OCI-LY7 (cell line): ENCODE results near the gene LIPF. TPM values are rescaled to one million over a fixed set of nuclear protein-coding genes. Genes with fewer than 3 reads are reported as not detected.

Experiments used
- BruUV-seq: library from RNA; stranded (reverse); fragments of 400-500 nt; replicated peaks from 2 replicates; lab custom pipeline; 2021; lab: Mats Ljungman, UMichigan
- CTCF ChIA-PET: fragments of 300-600 bp; sonication (Branson Sonifier 250); formaldehyde crosslinking; loops from one replicate; lab custom pipeline; 2022; ENCODE audit warnings: antibody characterized with exemption; ENCODE audit not compliant: unreplicated experiment; lab: Charles Lee
- POLR2A ChIA-PET: fragments of 300-600 bp; sonication (Branson Sonifier 250); formaldehyde crosslinking; loops from one replicate; lab custom pipeline; 2022; ENCODE audit warnings: antibody characterized with exemption; lab: Charles Lee
- DNase-seq: peaks from one replicate; pipeline ENCODE4 v3.0.0-alpha.2; 2015; ENCODE audit warnings: low spot score
- H2AFZ ChIP-seq: fragments of 200-600 bp; sonication (generic), shearing (Covaris generic); 2 replicates; pipeline ENCODE4 v1.6.1; 2014; ENCODE audit warnings: mild to moderate bottlenecking, antibody characterized with exemption, low read length, moderate library complexity
- H3K27ac ChIP-seq: fragments of 200-600 bp; sonication (generic); 2 replicates; pipeline ENCODE4 v1.5.1; 2014; ENCODE audit warnings: mixed run types, low read depth, mild to moderate bottlenecking, moderate library complexity, low read length, inconsistent platforms; ENCODE audit not compliant: poor library complexity, severe bottlenecking
- H3K36me3 ChIP-seq: fragments of 200-600 bp; sonication (generic); 2 replicates; pipeline ENCODE4 v1.6.1; 2014; ENCODE audit warnings: mild to moderate bottlenecking, antibody characterized with exemption, low read length, moderate library complexity, mixed read lengths; ENCODE audit not compliant: insufficient read depth
- H3K4me1 ChIP-seq: fragments of 200-600 bp; sonication (generic); 2 replicates; pipeline ENCODE4 v1.5.1; 2014; ENCODE audit warnings: mild to moderate bottlenecking, low read length; ENCODE audit not compliant: insufficient read depth, poor library complexity, severe bottlenecking
- H3K4me2 ChIP-seq: fragments of 200-600 bp; sonication (generic); 2 replicates; pipeline ENCODE4 v1.6.1; 2014; ENCODE audit warnings: mild to moderate bottlenecking, low read length
- H3K4me3 ChIP-seq: fragments of 200-600 bp; sonication (generic); 2 replicates; pipeline ENCODE4 v1.5.1; 2014; ENCODE audit warnings: mild to moderate bottlenecking, low read depth, low read length; ENCODE audit not compliant: poor library complexity, severe bottlenecking
- H3K79me2 ChIP-seq: fragments of 200-600 bp; sonication (generic); 2 replicates; pipeline ENCODE4 v1.6.1; 2016; ENCODE audit warnings: low read depth, mild to moderate bottlenecking, low read length, moderate library complexity, mixed read lengths; ENCODE audit not compliant: insufficient read depth
- H3K9me2 ChIP-seq: fragments of 200-600 bp; sonication (generic); 2 replicates; pipeline ENCODE4 v1.6.1; 2016; ENCODE audit warnings: mild to moderate bottlenecking, low read length, mixed read lengths; ENCODE audit not compliant: insufficient read depth
- H3K9me3 ChIP-seq: fragments of 200-600 bp; sonication (generic); 2 replicates; pipeline ENCODE4 v1.6.1; 2014; ENCODE audit warnings: mild to moderate bottlenecking, mixed run types, low read length, mixed read lengths
- H4K20me1 ChIP-seq: fragments of 200-600 bp; sonication (generic); 2 replicates; pipeline ENCODE4 v1.6.1; 2014; ENCODE audit warnings: mild to moderate bottlenecking, antibody characterized with exemption, low read length, moderate library complexity, mixed read lengths; ENCODE audit not compliant: insufficient read depth
- CTCF ChIP-seq: fragments of 200-600 bp; sonication (generic); conservative IDR thresholded peaks from 2 replicates; pipeline ENCODE4 v1.5.1; 2014; ENCODE audit warnings: mild to moderate bottlenecking, antibody characterized with exemption, low read length, moderate library complexity, mixed read lengths
- EZH2phosphoT487 ChIP-seq: fragments of 200-600 bp; sonication (generic); IDR thresholded peaks from 2 replicates; pipeline ENCODE4 v1.6.1; 2018; ENCODE audit warnings: low read depth, borderline replicate concordance, mild to moderate bottlenecking, mixed run types, antibody characterized with exemption, low read length, moderate library complexity, mixed read lengths
- intact Hi-C: fragments of 100-400 bp; cut with micrococcal nuclease; formaldehyde crosslinking; loops from one replicate; pipeline ENCODE4 v1.10.0; 2022; ENCODE audit not compliant: unreplicated experiment
- total RNA-seq, 2 experiments: library from RNA; depleted of rRNA in 1 of 2; stranded (reverse); fragments of >200 nt in 1 of 2; shearing (Covaris generic) in 1 of 2; gene quantifications; 2 replicates each; pipeline ENCODE4 v1.2.3, GENCODE V29; 2014 to 2022

LIPF gene
- total RNA-seq, 2 experiments from 2014 or later: not detected

GRCh38 chr10:88689366-88689765 is 25.1 kb downstream of the LIPF start:
- Histone ChIP-seq H4K20me1 (no peaks in the 10 kb centered on the region), H3K4me2 (no peak overlapping the region), H3K9me3 (no peaks in the 10 kb centered on the region), H3K79me2 (no peaks in the 10 kb centered on the region), H3K4me3 (no peak overlapping the region), H2AFZ (no peak overlapping the region), H3K27ac (no peak overlapping the region), H3K4me1 (no peaks in the 10 kb centered on the region), H3K36me3 (no peaks in the 10 kb centered on the region), H3K9me2 (no peaks in the 10 kb centered on the region)
- TF ChIP-seq CTCF (no peak), EZH2phosphoT487 (no peak)
- BruUV-seq: no TSS peak
- DNase-seq: no peak
- intact Hi-C loops: no loop called here
- ChIA-PET CTCF (no interaction called here), POLR2A (no interaction called here)

GRCh38 chr10:88693392-88694020 is 29.3 kb downstream of the LIPF start:
- Histone ChIP-seq H2AFZ (no peak overlapping the region), H3K4me1 (no peaks in the 10 kb centered on the region), H3K36me3 (no peaks in the 10 kb centered on the region), H3K4me2 (no peak overlapping the region), H3K4me3 (no peak overlapping the region), H3K27ac (no peak overlapping the region), H4K20me1 (no peaks in the 10 kb centered on the region), H3K9me3 (no peaks in the 10 kb centered on the region), H3K79me2 (no peaks in the 10 kb centered on the region), H3K9me2 (no peaks in the 10 kb centered on the region)
- DNase-seq: no peak
- TF ChIP-seq EZH2phosphoT487 (no peak), CTCF (peak; percentile 55)
- ChIA-PET POLR2A (interaction anchor here (0.6 kb wide), 1 partner anchor 436 kb away, joined by 3 read pairs; no protein-coding TSS in a partner anchor), CTCF (no interaction called here)
- no TSS peak for BruUV-seq
- intact Hi-C loops: no loop called here

- H3K79me2 ChIP-seq: no peaks in the 10 kb centered on the region
- no peaks in the 10 kb centered on the region for H3K9me2 ChIP-seq
- H3K36me3 ChIP-seq: no peaks in the 10 kb centered on the region
- no peaks in the 10 kb centered on the region for H4K20me1 ChIP-seq
- no peak overlapping the region for H3K27ac ChIP-seq
- H3K9me3 ChIP-seq: no peaks in the 10 kb centered on the region
- BruUV-seq: no TSS peak
- TF ChIP-seq CTCF (no peak), EZH2phosphoT487 (no peak)
- CTCF ChIA-PET: no interaction called here
- no peak overlapping the region for H3K4me3 ChIP-seq
- intact Hi-C loops: no loop called here
- POLR2A ChIA-PET: interaction anchor here (0.9 kb wide), 1 partner anchor 1446 kb away, joined by 3 read pairs; no protein-coding TSS in a partner anchor
- H2AFZ ChIP-seq: no peak overlapping the region
- H3K4me1 ChIP-seq: no peaks in the 10 kb centered on the region
- no peak for DNase-seq
- no peak overlapping the region for H3K4me2 ChIP-seq
These were observed 38.8 kb downstream of the LIPF start for GRCh38 chr10:88702848-88703597.
